OCI-LY1 (cell line): ENCODE results near the gene TRMT2B.

ENCODE experiments used
- EZH2 ChIP-seq: fragments of 200-600 bp; sonication (generic), shearing (Covaris generic); IDR thresholded peaks from 2 replicates; pipeline ENCODE4 v1.8.0; 2017; ENCODE audit warnings: borderline replicate concordance, mixed run types, mild to moderate bottlenecking, antibody characterized with exemption, low read length, moderate library complexity, mixed read lengths
- TF ChIP-seq, protein P1 (sequence below): fragments of 200-600 bp; sonication (generic), shearing (Covaris generic); IDR thresholded peaks from 2 replicates; pipeline ENCODE4 v1.5.1; 2017; ENCODE audit warnings: mild to moderate bottlenecking, antibody characterized with exemption, low read length, moderate library complexity, mixed read lengths

GRCh38 chrX:101009090-101009489 is 42.8 kb downstream of the TRMT2B start:
- TF ChIP-seq, protein P1, sequence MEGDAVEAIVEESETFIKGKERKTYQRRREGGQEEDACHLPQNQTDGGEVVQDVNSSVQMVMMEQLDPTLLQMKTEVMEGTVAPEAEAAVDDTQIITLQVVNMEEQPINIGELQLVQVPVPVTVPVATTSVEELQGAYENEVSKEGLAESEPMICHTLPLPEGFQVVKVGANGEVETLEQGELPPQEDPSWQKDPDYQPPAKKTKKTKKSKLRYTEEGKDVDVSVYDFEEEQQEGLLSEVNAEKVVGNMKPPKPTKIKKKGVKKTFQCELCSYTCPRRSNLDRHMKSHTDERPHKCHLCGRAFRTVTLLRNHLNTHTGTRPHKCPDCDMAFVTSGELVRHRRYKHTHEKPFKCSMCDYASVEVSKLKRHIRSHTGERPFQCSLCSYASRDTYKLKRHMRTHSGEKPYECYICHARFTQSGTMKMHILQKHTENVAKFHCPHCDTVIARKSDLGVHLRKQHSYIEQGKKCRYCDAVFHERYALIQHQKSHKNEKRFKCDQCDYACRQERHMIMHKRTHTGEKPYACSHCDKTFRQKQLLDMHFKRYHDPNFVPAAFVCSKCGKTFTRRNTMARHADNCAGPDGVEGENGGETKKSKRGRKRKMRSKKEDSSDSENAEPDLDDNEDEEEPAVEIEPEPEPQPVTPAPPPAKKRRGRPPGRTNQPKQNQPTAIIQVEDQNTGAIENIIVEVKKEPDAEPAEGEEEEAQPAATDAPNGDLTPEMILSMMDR: no peak
- TF ChIP-seq EZH2: no peak
